Measurements from ENCODE around the gene SYT1.

Gene SYT1

GRCh38 chr12:79236920-79237319 is 372.3 kb downstream of the SYT1 start:
- DNase-seq, result no peak

- no peak for DNase-seq
Observed at GRCh38 chr12:79238246-79238645, 373.7 kb downstream of the SYT1 start.

- DNase-seq, result no peak
Observed at GRCh38 chr12:79247494-79247893, 382.9 kb downstream of the SYT1 start.

GRCh38 chr12:79250186-79250585 is 385.6 kb downstream of the SYT1 start:
- no peak for DNase-seq

GRCh38 chr12:79250960-79251755 is 386.6 kb downstream of the SYT1 start:
- no peak for DNase-seq

GRCh38 chr12:79252358-79253075 is 387.9 kb downstream of the SYT1 start:
- DNase-seq, result no peak

- no peak for DNase-seq
Observed at GRCh38 chr12:79255288-79255687, 390.7 kb downstream of the SYT1 start.

- no peak for DNase-seq
Observed at GRCh38 chr12:79260923-79261322, 396.3 kb downstream of the SYT1 start.

- DNase-seq, result no peak
Observed at GRCh38 chr12:79262938-79263337, 398.4 kb downstream of the SYT1 start.

- no peak for DNase-seq
Observed at GRCh38 chr12:79266343-79267144, 402.0 kb downstream of the SYT1 start.

- no peak for DNase-seq
Observed at GRCh38 chr12:79267580-79267979, 403.0 kb downstream of the SYT1 start.

GRCh38 chr12:79274501-79275064 is 410.0 kb downstream of the SYT1 start:
- DNase-seq, result no peak

- no peak for DNase-seq
Observed at GRCh38 chr12:79275631-79276030, 411.1 kb downstream of the SYT1 start.

GRCh38 chr12:79283364-79283763 is 418.8 kb downstream of the SYT1 start:
- no peak for DNase-seq

- DNase-seq, result no peak
Observed at GRCh38 chr12:79288911-79289310, 424.3 kb downstream of the SYT1 start.

GRCh38 chr12:79291711-79292110 is 427.1 kb downstream of the SYT1 start:
- DNase-seq, result no peak

GRCh38 chr12:79294590-79294989 is 430.0 kb downstream of the SYT1 start:
- no peak for DNase-seq

- no peak for DNase-seq
Observed at GRCh38 chr12:79295572-79295971, 431.0 kb downstream of the SYT1 start.

GRCh38 chr12:79296133-79296532 is 431.6 kb downstream of the SYT1 start:
- no peak for DNase-seq

- no peak for DNase-seq
Observed at GRCh38 chr12:79296871-79297270, 432.3 kb downstream of the SYT1 start.

- DNase-seq, result no peak
Observed at GRCh38 chr12:79298506-79298905, 433.9 kb downstream of the SYT1 start.

- DNase-seq, result no peak
Observed at GRCh38 chr12:79299447-79300198, 435.0 kb downstream of the SYT1 start.

GRCh38 chr12:79300199-79300568 is 435.6 kb downstream of the SYT1 start:
- no peak for DNase-seq
